ENCODE results near the gene TLDC2.

DNA sequence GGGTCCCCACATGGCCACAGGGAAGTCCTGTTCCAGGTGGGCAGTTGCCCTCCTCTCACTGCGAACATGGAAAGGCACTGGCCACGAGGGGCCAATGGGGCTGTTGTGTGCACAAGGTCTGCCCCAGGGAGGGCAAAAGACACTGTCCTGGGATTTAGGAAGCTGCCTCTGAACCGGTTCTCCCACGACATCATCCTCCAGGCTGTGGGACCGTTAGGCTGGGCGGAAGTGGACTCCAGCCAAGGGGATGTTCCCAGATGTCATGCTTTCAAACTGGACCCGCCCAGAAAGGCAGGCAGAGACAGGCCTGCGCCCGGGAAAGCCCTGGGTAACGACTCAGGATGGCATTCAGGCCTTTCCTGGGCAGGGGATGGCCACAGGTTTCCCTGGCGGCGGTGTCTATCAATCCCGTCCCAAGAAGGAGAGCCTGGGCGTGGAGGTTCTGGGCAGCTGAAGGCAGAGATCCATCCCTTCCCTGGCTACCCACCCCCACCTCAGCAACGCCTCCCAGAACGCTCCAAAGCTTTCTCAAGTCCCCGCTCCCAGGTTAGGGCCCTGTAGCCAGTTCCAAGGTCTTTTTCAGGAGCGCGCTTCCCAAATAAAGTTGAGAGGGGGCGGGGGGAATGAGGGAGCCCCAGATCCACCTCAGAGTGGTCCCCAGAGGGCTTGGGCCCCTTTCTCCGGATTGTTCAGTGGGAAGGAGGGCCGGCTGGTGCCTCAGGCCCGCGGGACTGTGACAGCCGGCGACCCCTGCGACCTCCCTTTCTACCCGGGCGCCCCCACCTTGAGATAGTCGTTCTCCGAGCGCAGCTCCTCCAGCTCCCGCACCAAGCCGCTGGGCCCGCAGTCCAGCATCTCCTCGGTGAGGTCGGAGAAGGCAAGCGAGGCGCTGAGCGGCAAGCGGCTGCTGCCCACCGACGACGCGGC is 13.8 kb upstream of the TLDC2 start:
- TF ChIP-seq POLR2A (IDR thresholded peaks at IDR 0.05; ENCODE audit: low read length) (peak; percentile 16), GATA1 (IDR thresholded peaks at IDR 0.05; ENCODE audit: low read depth, low read length) (no peak)

Measured in erythroblast (primary cell).